Limb (tissue), 2 donors: ENCODE data around the gene MEGF11.
A peak's percentile ranks its signal among the peaks of the same experiment; 100 is the strongest.

Experiments
- DNase-seq, 2 donors: peaks; one replicate each; pipeline ENCODE4 v3.0.0-alpha.2; 2016; ENCODE audit errors: extremely low spot score in 2 of 2

The MEGF11 gene

DNA sequence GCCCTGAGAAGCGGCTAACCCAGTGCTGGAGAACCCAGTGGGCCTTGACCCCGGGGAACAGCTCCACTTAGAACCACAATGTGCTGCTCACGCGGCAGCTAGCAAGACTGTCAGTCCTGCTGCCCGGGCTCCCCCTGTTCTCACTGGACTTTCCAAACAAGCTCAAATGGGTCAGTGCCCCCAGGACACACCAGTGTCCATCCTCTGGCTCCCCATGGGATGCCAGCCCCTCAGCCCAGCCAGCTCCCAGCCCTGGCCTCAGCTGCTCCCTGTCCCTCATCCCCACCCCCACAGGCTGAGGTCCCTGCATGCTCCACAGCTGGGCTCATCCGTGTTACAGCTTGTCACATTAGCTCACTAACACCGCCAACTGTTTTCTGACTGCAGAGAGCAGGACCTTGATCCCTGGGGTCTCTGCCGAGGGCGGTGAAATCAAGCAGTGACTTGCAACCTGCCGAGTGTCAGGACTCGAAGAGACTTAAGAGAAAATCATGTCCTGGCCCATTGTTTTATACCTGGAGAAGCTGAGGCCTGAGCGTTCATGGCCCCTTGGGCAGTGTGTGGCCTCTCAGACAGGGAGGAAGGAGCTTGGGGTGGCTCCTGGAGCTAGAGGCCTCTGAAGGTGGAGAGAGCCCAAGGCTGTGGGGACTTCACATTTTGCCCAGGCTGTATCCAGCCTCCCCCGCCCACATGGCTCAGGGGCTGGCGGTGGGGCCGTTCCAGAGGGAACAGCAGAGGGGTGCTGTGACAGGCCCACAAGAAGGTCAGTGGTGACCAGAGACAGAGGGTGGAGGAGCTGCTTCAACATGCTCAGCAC, 157.5 kb downstream of the MEGF11 start:
- DNase-seq: peak; percentile 23 to 47

DNA sequence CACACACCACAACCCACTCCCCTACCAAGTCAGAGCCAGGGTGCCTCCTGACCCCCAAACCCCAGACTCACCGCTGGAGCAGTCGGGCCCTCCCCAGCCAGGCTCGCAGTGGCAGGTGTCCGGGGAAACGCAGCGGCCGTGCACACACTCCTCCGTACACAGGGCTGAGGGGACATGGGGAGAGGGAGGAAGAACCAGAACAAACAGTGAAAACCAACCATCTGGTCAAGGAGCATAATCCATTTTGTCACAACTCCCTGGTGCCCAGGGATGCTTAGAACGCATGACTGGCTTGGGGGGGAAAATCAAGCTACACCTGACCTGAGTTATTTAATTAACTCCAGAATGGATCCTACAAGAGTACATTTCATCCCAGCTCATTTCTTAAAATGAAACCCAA, 159.2 kb downstream of the MEGF11 start:
- DNase-seq: no peak

DNA sequence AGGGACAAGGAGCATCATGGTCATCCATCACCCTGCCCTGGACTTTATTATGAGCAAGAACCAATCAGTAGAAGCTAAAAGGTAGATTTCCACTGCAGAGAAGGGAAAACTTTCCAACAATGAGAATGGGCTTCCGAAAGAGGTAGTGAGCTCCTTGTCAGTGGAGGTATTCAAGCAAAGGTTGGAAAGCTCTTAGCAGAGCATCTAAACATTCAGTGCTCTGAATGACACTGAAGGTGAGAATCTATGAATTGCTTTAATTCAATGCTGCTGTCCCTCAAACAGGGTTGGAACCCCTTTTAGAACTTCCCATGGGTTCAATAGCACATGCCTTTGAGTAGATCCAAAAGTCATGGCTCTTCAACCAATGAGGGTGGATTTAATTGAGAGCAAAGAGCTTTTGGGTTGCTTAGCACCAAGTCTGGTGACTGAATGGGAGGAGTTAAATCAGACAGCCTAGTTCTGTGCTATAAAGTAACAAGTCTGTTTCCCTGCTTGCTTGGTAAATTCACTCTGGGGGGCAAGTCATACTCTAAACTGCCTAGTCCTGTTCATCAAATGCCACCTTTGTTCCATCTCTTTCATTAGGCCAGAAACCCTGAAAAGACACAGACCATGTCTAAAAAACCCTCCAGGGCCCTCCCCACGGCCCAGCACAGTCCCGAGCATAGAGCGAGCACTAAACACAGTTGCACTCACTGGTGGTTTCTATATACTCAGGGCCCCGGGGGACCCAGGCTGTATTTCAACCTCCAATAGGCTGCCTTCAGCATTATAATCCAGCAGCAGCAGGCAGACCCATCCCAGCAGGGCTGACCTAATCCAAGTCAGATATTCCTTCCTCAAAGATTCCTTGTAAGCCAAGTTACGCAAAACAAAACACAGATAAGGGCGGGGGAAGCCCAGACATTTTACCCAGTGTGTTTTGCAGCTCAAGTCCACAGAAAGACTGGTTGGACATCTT, 161.2 kb downstream of the MEGF11 start:
- DNase-seq: no peak

DNA sequence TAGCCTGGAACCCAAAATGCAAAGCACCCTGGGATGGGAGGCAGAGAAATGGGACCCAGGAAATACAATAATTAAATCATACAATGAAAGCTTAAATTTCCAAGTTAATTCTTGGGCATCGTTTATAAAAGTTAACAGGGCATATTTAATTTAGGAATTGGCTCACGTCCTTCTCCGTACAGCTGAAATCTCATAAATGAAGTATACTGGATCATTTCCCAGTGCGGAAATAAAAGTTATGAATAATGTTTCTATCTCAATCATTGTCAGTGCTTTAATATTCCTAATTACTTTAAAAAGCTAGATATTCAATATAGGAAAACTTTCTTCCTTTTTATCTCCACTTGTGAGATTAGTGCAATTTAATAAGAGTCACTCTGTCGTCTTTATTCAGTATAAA, 164.0 kb downstream of the MEGF11 start:
- DNase-seq: no peak

DNA sequence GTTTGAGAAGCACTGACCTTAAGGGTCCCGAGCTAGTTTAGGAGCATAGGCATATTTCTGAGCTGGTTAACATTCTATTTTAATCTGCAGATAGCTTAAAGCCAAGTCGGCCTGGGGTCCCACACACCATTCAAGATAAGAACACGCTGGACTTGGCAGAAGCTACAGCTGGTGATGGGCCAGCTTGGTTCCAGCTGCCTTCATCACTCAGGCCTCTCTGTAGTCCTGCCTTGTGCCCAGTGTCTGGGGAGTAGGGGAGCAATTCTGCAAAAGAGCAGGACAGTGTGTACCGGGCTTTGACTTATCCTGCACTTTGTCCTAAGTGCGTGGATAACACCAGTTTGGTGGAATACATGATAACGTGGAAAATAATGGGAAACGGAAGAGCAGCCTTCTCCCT, 164.5 kb downstream of the MEGF11 start:
- peak in 1 of 2 donors; percentile 19 for DNase-seq

DNA sequence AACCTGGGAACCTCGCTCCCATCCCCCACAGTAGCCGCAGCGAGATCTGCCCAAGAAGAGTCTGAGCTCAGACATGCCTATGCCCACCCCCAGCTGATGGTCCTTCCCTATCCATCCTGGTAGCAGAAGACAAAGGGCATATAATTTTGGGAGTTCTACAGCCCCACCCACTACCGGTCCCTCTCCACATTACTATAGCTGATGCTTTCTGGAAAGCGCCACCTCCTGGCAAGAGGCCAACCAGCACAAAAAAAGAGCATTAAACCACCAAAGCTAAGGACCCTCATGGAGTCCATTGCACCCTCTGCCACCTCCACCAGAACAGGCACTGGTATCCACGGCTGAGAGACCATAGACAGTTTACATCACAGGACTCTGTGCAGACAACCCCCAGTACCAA, 168.4 kb downstream of the MEGF11 start:
- no peak for DNase-seq

DNA sequence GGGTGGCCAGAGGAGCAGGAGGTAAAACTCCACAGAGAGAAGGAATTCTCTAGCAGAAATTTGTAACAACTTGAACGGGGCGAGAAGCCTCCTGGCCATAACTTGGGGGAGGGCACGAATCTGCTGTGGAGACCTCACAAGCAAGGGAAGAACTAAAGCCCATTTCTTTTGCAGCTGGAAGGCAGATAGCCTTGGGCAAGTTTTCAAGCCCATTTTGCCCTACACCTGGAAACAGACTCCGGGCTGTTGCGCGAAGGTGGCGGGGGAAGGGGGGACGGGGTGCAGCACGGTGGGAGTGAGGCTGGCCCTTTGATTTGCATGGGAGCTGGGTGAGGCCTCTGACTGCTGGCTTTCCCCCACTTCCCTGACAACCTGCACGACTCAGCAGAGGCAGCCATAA, 168.8 kb downstream of the MEGF11 start:
- no peak for DNase-seq

DNA sequence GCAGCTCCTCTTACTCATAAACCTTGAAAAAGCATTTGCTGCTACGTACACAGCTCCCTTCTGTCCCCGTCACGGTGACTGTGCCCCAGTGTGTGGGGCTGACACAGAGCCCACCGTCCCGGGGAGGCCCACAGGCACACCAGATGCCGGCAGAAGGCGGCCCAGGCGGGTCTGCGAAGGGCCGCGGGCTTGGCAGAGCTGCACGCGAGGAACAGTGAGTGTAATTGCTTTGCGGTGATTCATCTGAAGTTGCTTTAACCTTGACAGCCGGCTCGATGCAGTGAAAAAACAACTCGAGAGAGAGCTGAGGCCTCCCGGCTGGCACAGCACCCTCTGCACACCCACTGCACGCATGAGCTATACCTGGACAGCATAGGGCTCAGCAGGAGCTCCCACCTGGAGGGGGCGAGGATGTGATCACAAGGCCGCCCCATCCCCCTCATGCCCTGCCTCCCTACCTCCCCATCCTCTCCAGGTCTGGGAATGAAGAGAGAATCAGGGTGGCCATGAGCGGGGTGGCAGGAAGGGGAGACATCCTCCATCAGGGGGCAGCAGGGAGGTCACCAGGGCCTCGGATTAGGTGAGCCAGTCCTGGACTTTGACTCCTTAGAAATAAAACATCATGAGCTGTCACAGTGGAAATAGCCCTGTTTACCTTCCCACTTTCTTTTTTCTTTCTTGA, 172.7 kb downstream of the MEGF11 start:
- peak in 1 of 2 donors; percentile 60 for DNase-seq

DNA sequence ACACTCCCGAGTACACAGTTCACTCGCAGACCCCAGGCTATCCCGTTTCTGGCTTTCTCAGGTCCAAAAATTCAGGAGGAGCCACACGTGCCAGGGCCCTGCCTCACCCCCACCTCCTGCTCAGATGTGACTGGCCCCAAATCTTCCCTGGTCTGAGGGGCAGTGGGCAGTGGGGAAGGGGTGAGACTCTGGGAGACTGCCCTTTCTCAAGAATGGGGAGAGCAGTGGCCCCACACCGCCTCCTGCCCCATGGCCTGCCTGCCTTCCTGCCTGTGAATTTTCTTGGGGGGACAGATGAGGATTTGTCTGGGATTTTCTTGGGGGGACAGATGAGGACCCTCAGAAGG, 174.6 kb downstream of the MEGF11 start:
- DNase-seq: no peak

DNA sequence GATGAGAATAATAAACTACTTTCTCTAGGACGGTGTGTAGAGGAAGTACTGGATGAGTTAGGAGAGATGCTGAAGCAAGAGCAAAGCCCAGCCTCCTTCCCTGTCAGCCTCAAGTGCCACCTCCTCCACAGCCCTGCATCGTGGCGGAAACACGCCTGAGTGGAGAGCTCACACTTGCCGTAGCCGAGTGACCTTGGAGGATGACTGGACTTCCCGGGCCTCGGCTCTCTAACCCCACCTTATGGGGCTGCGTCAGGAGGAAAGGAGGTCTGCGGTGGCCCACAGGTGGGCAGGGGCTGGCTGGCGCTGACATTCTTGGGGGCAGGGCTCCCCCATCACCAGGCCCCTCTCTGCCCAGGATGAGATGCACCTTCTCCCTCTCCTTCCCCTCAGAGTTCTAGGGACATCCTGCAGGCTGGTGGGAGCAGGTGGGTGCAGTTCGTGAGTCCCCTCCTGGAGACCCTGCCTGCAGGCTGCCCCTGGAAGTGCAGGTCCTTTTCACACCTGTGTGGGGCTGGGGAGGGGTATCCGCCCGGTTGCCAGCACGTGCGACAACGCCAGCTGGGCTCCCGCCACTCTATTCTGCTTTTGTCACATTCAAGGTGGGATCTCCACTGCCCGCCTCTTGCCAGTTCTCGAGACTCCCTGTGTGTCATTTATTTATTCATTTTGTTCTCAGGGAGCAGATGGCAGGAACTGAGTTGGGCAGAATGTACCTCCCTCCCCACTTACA, 175.2 kb downstream of the MEGF11 start:
- no peak for DNase-seq

DNA sequence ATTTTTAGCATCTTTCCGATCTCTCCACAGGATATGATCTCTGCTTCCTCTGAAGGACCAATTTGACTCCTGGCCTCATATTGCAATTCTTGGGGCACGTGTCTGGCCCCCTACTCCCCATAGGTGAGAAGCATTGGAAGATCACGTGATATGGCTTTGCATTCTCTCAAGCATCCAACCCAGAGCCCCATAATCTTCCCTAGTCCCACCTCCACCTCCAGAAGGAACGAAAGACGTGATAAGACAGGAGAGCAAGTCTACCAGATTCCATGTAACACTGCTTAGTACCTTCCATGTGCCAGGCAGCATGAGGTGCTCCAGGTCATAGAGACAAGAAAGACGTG, 176.3 kb downstream of the MEGF11 start:
- no peak for DNase-seq

DNA sequence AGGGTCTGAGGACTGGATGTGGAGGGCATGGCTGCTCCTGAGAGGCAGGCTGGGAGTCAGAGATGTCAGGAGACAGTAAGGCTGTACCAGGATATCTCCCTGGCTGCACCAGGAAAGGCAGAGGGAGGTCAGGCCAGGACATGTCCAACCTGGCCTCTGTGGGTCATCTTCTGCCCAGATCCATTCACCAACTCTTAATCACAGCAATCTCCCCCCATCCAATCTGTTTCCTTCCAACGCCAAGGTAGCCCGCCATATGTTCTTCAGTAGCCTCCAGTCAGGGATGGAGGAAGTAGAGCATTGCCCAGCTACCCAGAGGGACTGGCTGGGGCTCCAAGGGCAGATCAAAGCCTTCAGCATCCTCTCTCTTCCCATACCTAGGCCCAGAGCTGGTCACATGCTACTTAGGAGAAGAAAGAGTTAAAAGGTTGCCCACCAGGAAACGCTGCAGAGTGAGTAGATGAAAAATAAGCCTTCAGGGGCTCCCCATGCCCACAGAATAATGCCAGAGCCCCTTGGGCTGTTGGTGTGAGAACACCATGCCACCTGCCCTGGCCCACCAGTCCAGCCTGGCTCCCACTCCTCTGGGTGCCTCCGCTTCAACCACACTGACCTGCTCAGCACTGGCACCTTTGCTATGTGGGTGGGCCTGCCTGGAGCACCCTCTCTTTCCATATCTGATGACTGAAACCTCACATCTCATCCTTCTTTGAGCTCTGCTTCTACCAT, 176.8 kb downstream of the MEGF11 start:
- no peak for DNase-seq

DNA sequence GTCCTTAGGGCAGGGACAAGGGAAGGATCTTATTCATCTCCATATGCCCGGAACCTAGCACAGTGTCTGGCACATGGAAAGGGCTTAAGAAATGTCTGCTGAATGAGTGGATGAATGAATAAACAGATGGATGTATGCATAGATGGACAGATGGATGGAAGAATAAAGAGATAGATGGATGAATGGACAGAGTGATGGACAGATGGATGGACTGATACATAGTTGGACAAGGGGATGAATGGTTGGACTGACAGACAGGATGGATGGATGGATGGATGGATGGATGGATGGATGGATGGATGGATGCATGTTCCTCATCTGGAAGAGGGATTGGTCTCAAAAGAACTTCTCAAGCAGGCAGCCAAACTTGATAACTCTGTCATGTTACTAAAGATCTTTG, 177.6 kb downstream of the MEGF11 start:
- no peak for DNase-seq

DNA sequence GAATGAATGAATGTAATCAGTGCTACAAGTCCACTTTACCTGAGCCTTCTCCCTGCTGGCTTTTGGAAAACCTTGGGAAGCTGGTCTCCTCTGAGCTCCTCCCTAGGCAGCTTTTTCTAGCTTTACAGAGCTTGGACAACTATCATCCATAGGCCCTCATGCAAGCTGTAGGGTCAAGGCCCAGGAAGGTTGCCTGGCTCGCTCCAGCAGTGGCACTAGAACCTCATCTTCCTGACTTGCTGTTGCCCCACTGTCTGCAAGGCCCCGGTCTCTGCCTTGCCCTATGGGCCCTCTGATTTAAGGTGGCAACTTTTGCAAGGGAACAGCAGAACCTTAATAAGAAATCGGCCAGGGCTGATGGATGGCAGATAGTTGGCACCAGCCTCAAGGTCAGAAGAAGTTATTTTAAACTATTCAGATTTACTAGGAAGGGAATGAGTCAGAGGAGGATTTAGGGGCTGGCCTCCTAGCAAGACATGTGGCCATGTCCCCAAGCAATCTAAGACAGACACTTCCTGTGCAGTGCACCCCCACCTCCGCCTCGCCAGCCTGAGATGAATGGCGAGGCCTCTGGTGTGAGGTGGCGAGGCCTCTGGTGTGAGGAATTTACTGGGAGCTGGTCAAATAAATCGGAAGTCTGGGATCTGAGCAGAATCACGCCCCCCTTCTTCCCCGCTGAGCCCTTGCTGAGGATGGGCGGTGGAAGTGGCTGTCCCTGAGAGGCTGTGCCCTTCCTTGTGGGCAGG, 180.8 kb downstream of the MEGF11 start:
- DNase-seq: no peak

DNA sequence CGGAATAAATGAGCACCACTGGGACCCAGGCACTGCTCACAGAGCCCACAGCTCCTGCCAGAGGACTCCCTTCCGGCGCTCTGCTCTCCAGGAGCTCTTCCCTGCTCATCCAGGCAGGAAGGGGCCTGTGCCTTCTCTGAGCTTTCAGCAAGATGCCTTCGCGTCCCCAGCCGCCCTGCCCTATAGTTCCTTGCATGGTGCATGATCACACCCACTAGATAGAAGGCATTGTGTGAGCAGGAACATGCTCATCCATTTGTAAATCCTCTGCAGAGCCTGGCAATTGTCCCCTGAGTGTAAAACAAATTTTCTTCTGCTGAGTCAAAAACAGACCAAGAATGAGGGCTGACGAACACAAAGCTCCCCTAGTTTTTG, 181.6 kb downstream of the MEGF11 start:
- DNase-seq: no peak

DNA sequence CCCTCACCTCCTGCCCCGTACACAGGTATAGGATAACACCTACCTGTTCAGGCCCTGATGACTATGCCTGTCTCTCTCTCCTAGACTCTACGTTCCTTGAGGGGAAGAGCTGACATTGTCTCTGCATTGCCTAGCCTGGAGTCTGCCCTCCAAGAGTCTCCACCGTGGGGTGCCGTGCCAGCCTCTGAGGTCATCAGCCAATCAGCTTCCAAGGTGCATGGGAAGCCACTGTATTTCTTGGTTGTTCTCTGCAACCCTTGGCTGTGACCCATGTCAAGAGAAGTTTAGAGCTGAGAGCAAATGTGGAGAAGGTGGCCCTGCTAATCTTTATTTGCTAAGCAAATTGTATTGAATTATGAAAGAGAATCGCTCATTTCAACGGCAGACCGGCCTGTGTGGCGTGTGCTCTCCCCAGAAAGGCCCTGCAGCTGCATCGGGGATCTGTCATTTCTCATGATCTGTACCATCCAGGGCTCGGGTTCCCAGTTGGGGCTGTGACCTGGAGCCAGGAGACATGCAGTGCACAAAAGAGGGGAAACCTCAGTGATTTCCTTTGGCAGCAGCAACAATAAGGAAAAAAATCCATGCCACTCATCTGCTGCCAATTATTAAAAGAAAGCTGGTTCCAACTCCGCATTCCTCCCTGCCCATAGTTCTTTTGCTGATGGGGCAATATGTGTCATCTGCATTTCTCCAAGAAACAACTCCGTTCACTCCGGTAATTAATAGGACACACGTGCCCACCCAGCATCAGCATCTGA, 182.2 kb downstream of the MEGF11 start:
- DNase-seq: no peak

DNA sequence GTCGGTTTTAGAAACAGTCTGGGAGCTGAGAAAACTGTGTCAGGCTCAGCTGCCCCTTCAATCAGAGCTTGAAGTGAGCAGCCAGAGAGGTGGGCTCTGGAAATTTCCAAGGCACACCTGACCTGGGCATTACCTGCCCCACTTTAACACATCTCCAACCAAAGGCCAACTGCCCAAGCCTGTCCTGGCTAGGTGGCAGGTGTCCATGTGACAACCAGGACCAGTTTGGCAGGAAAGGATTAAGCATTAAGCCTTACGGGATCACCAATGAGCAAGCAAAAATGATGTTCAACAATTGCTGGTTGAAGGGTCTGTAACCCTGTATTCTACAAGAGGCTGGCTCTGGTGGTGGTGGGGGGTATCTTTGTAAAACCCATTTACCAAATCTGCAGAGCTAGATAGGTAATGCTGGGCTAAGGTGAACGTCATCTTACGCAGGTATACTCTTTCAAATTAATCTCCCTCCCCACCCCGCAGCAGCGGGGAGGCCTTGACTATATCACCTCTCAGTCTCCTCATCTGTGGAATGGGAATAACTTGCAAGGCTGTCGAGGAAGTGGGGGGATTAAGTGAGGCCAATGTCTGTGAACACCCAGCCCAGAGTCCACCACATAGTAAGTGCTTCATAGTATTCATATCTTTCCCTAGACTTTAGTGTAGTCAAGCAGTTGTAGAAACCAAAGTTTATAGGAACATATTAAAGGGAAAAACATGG, 183.2 kb downstream of the MEGF11 start:
- DNase-seq: no peak

DNA sequence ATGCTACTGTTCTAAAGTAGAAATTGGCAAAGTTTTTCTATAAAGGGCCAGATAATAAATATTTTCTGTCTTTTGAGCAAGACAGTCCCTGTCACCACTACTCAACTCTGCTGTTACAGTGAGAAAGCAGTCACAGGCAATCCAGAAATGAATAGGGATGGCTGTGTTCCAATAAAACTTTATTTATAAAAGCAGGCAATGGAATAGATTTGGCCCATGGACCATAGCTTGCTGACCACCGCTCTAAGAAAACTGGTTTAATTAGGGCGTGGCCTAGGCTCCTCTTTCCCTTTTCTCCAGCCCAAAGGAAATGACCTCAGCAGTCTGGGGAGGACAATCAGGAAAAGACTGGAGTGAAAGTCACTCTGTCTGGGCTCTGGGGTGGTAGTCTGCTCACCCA, 183.8 kb downstream of the MEGF11 start:
- DNase-seq: no peak

DNA sequence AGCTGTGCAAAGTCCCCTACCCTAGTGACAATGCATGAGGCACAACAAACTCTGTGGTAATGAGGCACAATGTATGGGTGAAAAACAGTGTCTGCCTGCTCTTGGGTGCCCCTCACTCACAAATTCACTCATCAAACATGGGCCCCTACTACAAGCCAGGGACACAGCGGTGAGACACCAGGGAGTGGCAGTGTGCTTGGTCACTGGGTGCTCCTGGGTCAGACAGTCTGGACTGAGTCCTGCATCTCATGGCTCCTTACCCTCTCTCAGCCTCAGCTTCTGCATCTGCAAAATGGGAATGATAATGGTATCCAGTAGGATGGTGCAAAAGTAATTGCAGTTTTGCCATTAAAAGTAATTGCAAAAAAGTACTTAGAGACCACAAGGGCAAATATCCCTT, 184.7 kb downstream of the MEGF11 start:
- no peak for DNase-seq
